ENCODE data around the gene GALNT17.
"Not testable (repeated sequence)": the region's sequence is repeated elsewhere in the genome, so short reads cannot be mapped to it uniquely, and the experiment has no call there.

The GALNT17 gene

GRCh38 chr7:71237945-71238344 lies 106.0 kb downstream of the GALNT17 start:
- DNase-seq = no peak

DNA sequence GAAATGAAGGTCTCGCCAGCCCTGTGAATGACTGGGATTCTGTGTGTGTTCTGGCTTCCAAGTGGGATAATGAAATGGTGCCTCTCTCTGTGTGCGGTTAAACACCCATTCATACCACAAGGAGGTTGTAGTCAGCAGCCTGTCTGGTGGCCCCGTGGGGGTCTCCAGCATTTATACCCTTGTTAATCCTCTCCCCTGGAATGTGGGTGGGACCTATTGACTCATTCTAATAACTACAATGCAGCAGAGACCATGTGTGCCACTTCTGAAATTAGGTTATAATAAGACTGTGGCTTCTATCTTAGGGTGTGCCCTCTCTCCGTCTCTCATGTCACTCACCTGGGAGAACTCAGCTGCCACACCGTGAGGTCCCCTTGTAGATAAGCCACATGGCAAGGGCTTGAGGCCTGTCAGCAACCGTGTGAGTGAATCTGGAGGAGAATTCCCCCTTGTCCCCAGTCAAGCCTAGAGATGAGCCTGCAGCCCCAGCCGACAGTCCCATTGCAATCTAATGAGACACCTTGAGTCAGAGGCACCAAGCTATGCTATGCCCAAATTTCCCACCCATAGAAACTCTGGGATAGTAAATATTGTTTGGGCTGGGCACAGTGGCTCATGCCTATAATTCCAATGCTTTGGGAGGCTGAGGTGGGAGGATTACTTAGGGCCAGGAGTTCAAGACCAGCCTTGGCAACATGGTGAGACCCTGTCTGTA lies 106.8 kb downstream of the GALNT17 start:
- DNase-seq = no peak

- DNase-seq = no peak
These were observed 107.8 kb downstream of the GALNT17 start for GRCh38 chr7:71239586-71240268.

- no peak for DNase-seq
These were observed 111.9 kb downstream of the GALNT17 start for GRCh38 chr7:71243736-71244410.

DNA sequence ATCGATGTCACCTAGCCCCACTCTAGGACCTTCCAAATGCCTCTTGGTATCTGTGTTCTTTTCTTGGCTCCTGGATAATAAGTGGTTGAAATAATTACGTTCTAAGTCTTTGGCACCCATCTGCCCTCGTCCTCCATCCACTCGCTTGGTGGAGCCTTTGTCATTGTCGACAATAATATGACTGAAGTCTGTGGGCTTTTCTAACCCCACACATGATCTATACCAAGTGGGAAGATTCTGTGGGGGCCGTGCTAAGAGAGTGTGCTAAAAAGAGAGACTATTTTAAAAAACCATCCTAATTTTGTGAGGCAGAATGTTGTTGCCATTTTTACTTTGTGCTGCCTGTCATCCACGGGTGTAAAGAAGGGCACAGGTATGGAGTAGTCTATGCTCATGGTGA lies 113.1 kb downstream of the GALNT17 start:
- DNase-seq = no peak

DNA sequence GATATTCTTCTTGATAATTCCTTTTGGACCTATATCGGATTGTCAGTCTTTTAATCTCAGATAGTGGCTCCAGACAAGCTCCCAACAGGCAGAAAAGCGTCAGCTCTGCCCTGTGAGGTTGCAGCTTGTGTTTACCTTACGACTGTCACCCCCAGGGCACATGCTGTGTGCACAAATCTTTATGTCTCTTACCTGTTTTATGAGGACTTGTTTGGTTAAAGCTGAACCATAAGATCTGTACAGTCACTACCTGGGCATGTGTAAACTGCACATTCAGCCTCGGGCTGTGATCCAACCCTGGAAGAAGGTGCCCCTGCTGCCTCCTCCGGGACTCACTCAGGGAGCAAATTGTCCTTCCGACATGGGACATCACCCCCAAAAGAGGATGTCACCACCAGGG lies 119.8 kb downstream of the GALNT17 start:
- DNase-seq = no peak

DNA sequence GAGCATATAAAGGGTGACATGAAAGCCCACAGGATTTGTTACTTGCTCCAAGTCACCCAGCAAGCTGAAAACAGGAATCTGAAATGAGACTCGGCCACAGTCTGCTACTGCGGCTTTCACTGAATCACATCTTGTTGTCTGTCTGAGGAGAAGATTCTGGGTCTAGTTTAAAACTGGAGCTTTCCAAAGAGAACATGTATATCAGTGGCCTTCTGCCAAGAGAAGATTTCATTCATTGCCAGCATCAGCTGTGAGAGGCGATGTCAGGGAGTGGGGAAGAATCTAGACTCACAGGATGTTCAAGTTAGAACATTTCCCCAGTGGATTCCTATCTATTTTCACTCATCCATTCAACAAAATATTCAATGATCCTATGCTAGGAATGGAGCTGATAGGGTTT lies 122.8 kb downstream of the GALNT17 start:
- no peak for DNase-seq

GRCh38 chr7:71255537-71256178 lies 123.7 kb downstream of the GALNT17 start:
- DNase-seq = no peak

DNA sequence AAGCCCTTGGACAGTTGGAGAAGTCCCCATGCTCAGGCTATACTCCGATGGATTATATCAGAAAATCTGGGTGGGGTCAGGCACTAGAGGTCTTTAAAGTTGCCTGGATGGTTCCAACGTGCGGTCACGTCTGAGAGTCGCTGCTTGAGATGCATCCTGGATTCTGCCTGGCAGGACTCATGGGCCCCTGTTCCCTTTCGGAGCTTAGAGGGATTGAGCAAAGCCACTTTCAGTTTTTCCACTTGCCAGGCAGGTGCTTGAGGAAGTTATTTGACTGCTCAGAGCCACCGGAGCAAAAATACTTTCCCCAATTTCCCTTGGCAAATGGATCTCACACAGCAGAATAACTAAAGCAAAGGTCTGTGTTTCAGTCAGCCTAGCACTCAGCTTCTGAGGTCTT lies 129.1 kb downstream of the GALNT17 start:
- no peak for DNase-seq

GRCh38 chr7:71262834-71263233 lies 130.9 kb downstream of the GALNT17 start:
- DNase-seq = not testable (repeated sequence)

- no peak for DNase-seq
These were observed 132.1 kb downstream of the GALNT17 start for GRCh38 chr7:71264005-71264404.

- no peak for DNase-seq
These were observed 135.0 kb downstream of the GALNT17 start for GRCh38 chr7:71266912-71267311.

DNA sequence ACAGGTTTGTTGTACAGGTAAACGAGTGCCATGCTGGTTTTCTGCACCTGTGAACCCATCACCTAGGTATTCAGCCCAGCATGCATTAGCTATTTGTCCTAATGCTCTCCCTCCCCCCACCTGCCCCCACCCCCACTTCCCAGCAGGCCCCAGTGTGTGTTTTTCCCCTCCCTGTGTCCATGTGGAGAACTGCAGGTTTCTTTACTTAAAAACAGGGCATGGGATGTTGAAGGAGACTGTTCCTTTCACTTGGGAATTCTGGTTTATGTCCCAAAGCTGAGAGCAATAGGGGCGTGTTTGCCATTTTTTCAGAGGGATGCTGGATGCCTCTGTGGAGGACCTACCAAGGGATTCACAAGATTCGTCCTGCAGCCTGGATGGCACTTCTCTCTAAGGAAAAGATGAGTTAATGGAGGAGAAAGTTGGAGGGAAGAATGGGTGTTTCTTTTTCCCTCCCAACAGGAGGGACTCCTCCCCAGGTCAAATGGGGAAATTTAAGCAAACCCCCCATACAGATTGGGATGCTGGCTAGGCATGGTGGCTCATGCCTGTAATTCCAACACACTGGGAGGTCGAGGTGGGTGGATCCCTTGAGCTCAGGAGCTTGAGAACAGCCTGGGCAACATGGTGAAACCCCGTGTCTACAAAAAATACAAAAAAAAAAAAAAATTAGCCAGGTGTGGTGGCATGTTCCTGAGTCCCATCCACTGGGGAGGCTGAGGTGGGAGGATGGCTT lies 136.0 kb downstream of the GALNT17 start:
- DNase-seq = no peak

DNA sequence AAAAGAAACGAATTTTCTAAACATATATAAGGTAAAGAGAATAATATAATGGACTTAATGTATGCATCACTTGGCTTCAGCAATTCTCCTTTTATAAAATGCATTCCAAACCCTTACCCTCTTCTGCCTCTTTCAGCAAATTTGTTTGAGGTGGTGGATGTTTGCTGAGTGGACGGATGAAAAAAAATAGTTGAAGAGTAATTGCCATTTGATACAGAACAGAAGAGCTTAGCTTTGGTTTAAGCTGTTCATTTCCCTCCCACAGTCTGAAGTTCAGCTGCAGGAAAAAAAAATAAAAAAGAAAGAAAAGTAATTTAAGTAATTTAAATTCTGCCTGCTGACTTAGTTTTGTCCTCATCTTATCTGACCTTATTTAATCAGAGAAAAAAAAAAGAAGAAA lies 138.6 kb downstream of the GALNT17 start:
- no peak for DNase-seq

DNA sequence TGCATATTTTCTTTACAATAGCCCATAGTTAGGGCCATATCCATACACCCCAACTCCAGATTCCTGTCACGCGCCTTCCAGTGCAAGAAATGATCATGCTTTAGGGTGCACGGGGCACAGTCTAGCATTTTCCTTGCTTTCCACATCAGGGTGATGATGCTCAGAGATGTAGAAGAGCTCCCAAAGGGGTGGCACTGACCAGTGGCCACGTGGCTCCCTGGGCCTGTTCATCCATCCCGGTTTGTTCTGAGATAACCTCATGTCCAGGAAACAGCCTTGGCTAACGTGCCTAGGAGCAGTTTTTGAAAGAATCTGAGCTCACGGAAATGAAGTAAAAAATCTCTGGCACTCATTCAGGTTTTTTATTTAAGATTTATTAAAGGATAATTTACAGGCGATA lies 139.3 kb downstream of the GALNT17 start:
- DNase-seq = no peak

- DNase-seq = no peak
These were observed 140.9 kb downstream of the GALNT17 start for GRCh38 chr7:71272509-71273490.

- no peak for DNase-seq
These were observed 146.3 kb downstream of the GALNT17 start for GRCh38 chr7:71278257-71278656.

DNA sequence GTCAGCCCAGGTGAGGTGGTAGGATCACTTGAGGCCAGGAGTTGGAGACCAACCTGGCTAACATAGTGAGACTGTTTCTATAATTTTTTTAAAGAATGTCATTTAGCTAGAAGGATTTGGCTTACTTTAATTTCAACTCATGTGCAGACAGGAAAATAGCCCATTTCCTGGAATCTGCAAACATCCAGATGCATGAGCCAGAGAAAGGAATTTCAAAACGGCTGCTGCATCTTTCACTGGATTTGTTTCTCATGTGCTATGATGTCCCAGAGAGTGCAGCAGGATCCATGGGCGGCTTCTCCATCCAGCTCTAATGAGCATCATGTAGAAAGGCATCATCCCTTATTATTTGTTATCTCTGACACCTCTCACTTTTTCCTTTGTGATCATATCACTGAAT lies 149.3 kb downstream of the GALNT17 start:
- no peak for DNase-seq

DNA sequence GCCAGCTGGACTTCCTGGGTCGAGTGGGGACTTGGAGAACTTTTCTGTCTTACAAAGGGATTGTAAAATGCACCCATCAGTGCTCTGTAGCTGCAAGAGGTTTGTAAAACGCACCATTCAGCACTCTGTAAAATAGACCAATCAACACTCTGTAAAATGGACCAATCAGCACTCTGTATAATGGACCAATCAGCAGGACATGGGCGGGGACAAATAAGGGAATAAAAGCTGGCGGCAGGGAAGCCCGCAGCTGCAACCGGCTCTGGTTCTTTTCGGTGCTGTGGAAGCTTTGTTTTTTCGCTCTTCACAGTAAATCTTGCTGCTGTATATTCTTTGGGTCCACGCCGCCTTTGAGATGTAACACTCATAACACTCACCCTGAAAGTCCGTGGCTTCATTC lies 151.9 kb downstream of the GALNT17 start:
- no peak for DNase-seq

- no peak for DNase-seq
These were observed 153.7 kb downstream of the GALNT17 start for GRCh38 chr7:71285571-71286145.

GRCh38 chr7:71286336-71286735 lies 154.4 kb downstream of the GALNT17 start:
- DNase-seq = no peak
